H9 (cell line): Measurements from ENCODE around the gene LPCAT1. TPM values are rescaled to one million over a fixed set of nuclear protein-coding genes. Genes with fewer than 3 reads are reported as not detected.

ENCODE experiments used
- DNase-seq: peaks from one replicate; pipeline ENCODE4 v3.0.0-alpha.2; 2017
- H2AFZ ChIP-seq: one replicate; pipeline ENCODE4 v1.6.1; 2013; ENCODE audit warnings: mild to moderate bottlenecking, low read length, control low read depth, moderate library complexity
- H2AK5ac ChIP-seq: 2 replicates; pipeline ENCODE4 v1.6.1; 2013; ENCODE audit warnings: low read length, control low read depth, mixed read lengths; ENCODE audit not compliant: insufficient read length
- H2BK120ac ChIP-seq: one replicate; pipeline ENCODE4 v1.6.1; 2013; ENCODE audit warnings: low read depth, mild to moderate bottlenecking, low read length, control low read depth, inconsistent platforms; ENCODE audit not compliant: poor library complexity, severe bottlenecking
- H2BK12ac ChIP-seq: 2 replicates; pipeline ENCODE4 v1.6.1; 2013; ENCODE audit warnings: low read length, control low read depth, mixed read lengths, low read depth; ENCODE audit not compliant: insufficient read length
- H2BK15ac ChIP-seq: 2 replicates; pipeline ENCODE4 v1.6.1; 2013; ENCODE audit warnings: low read depth, low read length, control low read depth
- H2BK20ac ChIP-seq: one replicate; pipeline ENCODE4 v1.6.1; 2013; ENCODE audit warnings: low read depth, mild to moderate bottlenecking, low read length, control low read depth, inconsistent platforms; ENCODE audit not compliant: poor library complexity, severe bottlenecking
- H2BK5ac ChIP-seq: 2 replicates; pipeline ENCODE4 v1.6.1; 2013; ENCODE audit warnings: low read length, control low read depth, mixed read lengths; ENCODE audit not compliant: insufficient read length
- H3K14ac ChIP-seq: 2 replicates; pipeline ENCODE4 v1.6.1; 2013; ENCODE audit warnings: low read length, control low read depth; ENCODE audit not compliant: insufficient read depth
- H3K18ac ChIP-seq: 2 replicates; pipeline ENCODE4 v1.6.1; 2013; ENCODE audit warnings: low read depth, mild to moderate bottlenecking, mixed read lengths, low read length, control low read depth; ENCODE audit not compliant: insufficient read length
- H3K23ac ChIP-seq: 2 replicates; pipeline ENCODE4 v1.6.1; 2013; ENCODE audit warnings: low read length, control low read depth, mixed read lengths, low read depth; ENCODE audit not compliant: insufficient read length
- H3K23me2 ChIP-seq: 2 replicates; pipeline ENCODE4 v1.6.1; 2013; ENCODE audit warnings: low read depth, mild to moderate bottlenecking, mixed read lengths, low read length, control low read depth; ENCODE audit not compliant: insufficient read length, poor library complexity, severe bottlenecking
- H3K27ac ChIP-seq: 2 replicates; pipeline ENCODE4 v1.5.1; 2013; ENCODE audit warnings: low read length, control low read depth, mixed read lengths, low read depth; ENCODE audit not compliant: insufficient read length
- H3K27me3 ChIP-seq: 2 replicates; pipeline ENCODE4 v1.6.1; 2013; ENCODE audit warnings: low read length, control low read depth, inconsistent platforms; ENCODE audit not compliant: insufficient read depth
- H3K4ac ChIP-seq: 2 replicates; pipeline ENCODE4 v1.6.1; 2013; ENCODE audit warnings: low read depth, mild to moderate bottlenecking, control low read depth, inconsistent platforms, low read length, moderate library complexity
- H3K4me1 ChIP-seq: 2 replicates; pipeline ENCODE4 v1.6.1; 2013; ENCODE audit warnings: low read length, control low read depth, inconsistent platforms; ENCODE audit not compliant: insufficient read depth
- H3K4me2 ChIP-seq: 2 replicates; pipeline ENCODE4 v1.6.1; 2013; ENCODE audit warnings: low read length, control low read depth, mixed read lengths; ENCODE audit not compliant: insufficient read length, insufficient read depth
- H3K56ac ChIP-seq: 2 replicates; pipeline ENCODE4 v1.6.1; 2013; ENCODE audit warnings: low read depth, mild to moderate bottlenecking, mixed read lengths, low read length, control low read depth; ENCODE audit not compliant: insufficient read length
- H3K79me1 ChIP-seq: 2 replicates; pipeline ENCODE4 v1.6.1; 2013; ENCODE audit warnings: low read depth, mild to moderate bottlenecking, moderate library complexity, low read length, control low read depth, inconsistent platforms; ENCODE audit not compliant: insufficient read depth, poor library complexity, severe bottlenecking
- H3K79me2 ChIP-seq: 2 replicates; pipeline ENCODE4 v1.6.1; 2013; ENCODE audit warnings: low read length, control low read depth, inconsistent platforms; ENCODE audit not compliant: insufficient read depth
- H3K9ac ChIP-seq: 2 replicates; pipeline ENCODE4 v1.6.1; 2013; ENCODE audit warnings: low read length, control low read depth, mixed read lengths; ENCODE audit not compliant: insufficient read length; ENCODE audit errors: extremely low read depth
- H3K9me3 ChIP-seq: one replicate; pipeline ENCODE4 v1.6.1; 2013; ENCODE audit warnings: low read depth, low read length, inconsistent platforms; ENCODE audit not compliant: control insufficient read depth
- H3T11ph ChIP-seq: one replicate; pipeline ENCODE4 v1.6.1; 2013; ENCODE audit warnings: mild to moderate bottlenecking, low read length, control low read depth, inconsistent platforms
- H4K20me1 ChIP-seq: one replicate; pipeline ENCODE4 v1.6.1; 2013; ENCODE audit not compliant: control insufficient read depth, insufficient read length, insufficient read depth
- H4K5ac ChIP-seq: 2 replicates; pipeline ENCODE4 v1.6.1; 2013; ENCODE audit warnings: low read depth, mild to moderate bottlenecking, mixed read lengths, low read length, control low read depth; ENCODE audit not compliant: insufficient read length
- H4K8ac ChIP-seq: replicated peaks from 2 replicates; pipeline ENCODE4 v1.6.1; 2013; ENCODE audit warnings: low read length, control low read depth, mixed read lengths, low read depth; ENCODE audit not compliant: insufficient read length
- H4K91ac ChIP-seq: 2 replicates; pipeline ENCODE4 v1.6.1; 2013; ENCODE audit warnings: low read depth, mild to moderate bottlenecking, moderate library complexity, mixed read lengths, low read length, control low read depth; ENCODE audit not compliant: insufficient read length
- H3K27ac Mint-ChIP-seq, 3 experiments: 2 replicates in 2 of 3; 3 replicates in 1 of 3; pipeline ENCODE4 v1.8.0; 2020 to 2021; ENCODE audit warnings: mixed read lengths in 3 of 3, mild to moderate bottlenecking in 1 of 3, moderate library complexity in 1 of 3
- H3K27me3 Mint-ChIP-seq: 2 replicates; pipeline ENCODE4 v1.8.0; 2021; ENCODE audit warnings: low read depth, mild to moderate bottlenecking, moderate library complexity, mixed read lengths
- H3K36me3 Mint-ChIP-seq, 3 experiments: 2 replicates in 2 of 3; 3 replicates in 1 of 3; pipeline ENCODE4 v1.8.0; 2020 to 2021; ENCODE audit warnings: low read depth in 3 of 3, mixed read lengths in 3 of 3; ENCODE audit not compliant: insufficient read depth in 1 of 3
- H3K4me1 Mint-ChIP-seq, 2 experiments: 2 replicates each; pipeline ENCODE4 v1.8.0; 2020; ENCODE audit warnings: mixed read lengths in 2 of 2
- H3K4me3 Mint-ChIP-seq, 2 experiments: 2 replicates in 1 of 2; 3 replicates in 1 of 2; pipeline ENCODE4 v1.8.0; 2020 to 2021; ENCODE audit warnings: mild to moderate bottlenecking in 2 of 2, mixed read lengths in 2 of 2, moderate library complexity in 1 of 2
- H3K9me3 Mint-ChIP-seq, 2 experiments: 2 replicates in 1 of 2; 3 replicates in 1 of 2; pipeline ENCODE4 v1.8.0; 2020; ENCODE audit warnings: mild to moderate bottlenecking in 2 of 2, mixed read lengths in 2 of 2, moderate library complexity in 1 of 2
- CTCF ChIP-seq: fragments of 200-600 bp; sonication (generic); conservative IDR thresholded peaks from 3 replicates; pipeline ENCODE4 v1.8.0; 2021; ENCODE audit warnings: antibody characterized with exemption, mild to moderate bottlenecking
- WGBS: extraction: QIAGEN DNeasy Blood & Tissue Kit; methylation state at CpG from one replicate; pipeline ENCODE4 v1.1.7; 2013; ENCODE audit warnings: missing lambda C conversion rate, low lambda C conversion rate, mixed read lengths; ENCODE audit not compliant: insufficient read length; ENCODE audit errors: extremely low coverage; 5-methylcytosine and 5-hydroxymethylcytosine counted together
- total RNA-seq: library from RNA; stranded (reverse); gene quantifications from 2 replicates; pipeline ENCODE4 v1.2.1, GENCODE V29; 2021

LPCAT1 gene
- total RNA-seq, 1 experiment from 2014 or later, result 231 TPM

GRCh38 chr5:1415059-1415425 is 108.7 kb downstream of the LPCAT1 start:
- Histone ChIP-seq H4K20me1 (no peaks in the 10 kb centered on the region), H3K4me2 (no peak overlapping the region), H2AK5ac (no peak overlapping the region), H3K9ac (no peak overlapping the region), H3K9me3 (no peaks in the 10 kb centered on the region), H4K8ac (no peak overlapping the region), H2BK5ac (no peak overlapping the region), H3K27me3 (no peaks in the 10 kb centered on the region), H4K5ac (no peak overlapping the region), H3K14ac (no peak overlapping the region), H2BK12ac (no peak overlapping the region), H3K23ac (no peak overlapping the region), H3K79me1 (no peaks in the 10 kb centered on the region), H2AFZ (no peak overlapping the region), H2BK15ac (no peak overlapping the region), H2BK20ac (no peak overlapping the region), H3K56ac (no peak overlapping the region), H3K79me2 (no peaks in the 10 kb centered on the region), H3T11ph (no peak overlapping the region), H3K4me1 (peaks cover 3% of the 10 kb centered on the region; the same call in 1 of the 2 replicates), H3K27ac (no peak overlapping the region), H3K23me2 (peaks cover 4% of the 10 kb centered on the region), H2BK120ac (no peak overlapping the region), H4K91ac (no peak overlapping the region), H3K4ac (no peak overlapping the region), H3K18ac (no peak overlapping the region)
- Mint-ChIP-seq H3K27ac (no peak overlapping the region), H3K4me3 (no peak overlapping the region), H3K36me3 (no peaks in the 10 kb centered on the region; a peak in 1 of 7 replicates), H3K9me3 (peaks cover 3% of the 10 kb centered on the region in 2 experiments; a peak in 4 of 5 replicates), H3K27me3 (peaks cover 8% of the 10 kb centered on the region), H3K4me1 (peaks cover 14 to 21% of the 10 kb centered on the region in 2 experiments)
- TF ChIP-seq CTCF, result no peak
- no peak for DNase-seq
- WGBS, result no CpG with 5 or more reads among the region's 13 CpGs
